Breast epithelium (tissue), 4 donors: ENCODE measurements around the gene CDH24. TPM values are rescaled to one million over a fixed set of nuclear protein-coding genes. Genes with fewer than 3 reads are reported as not detected.
A peak's percentile ranks its signal among the peaks of the same experiment; 100 is the strongest.

ENCODE experiments used
- DNase-seq, 2 donors: peaks; one replicate each; pipeline ENCODE4 v3.0.0-alpha.2; 2019; ENCODE audit warnings: low spot score in 2 of 2
- H3K27ac ChIP-seq, 2 donors: fragments of 200-600 bp; sonication (generic) in 1 of 2; one replicate each; pipeline ENCODE4 v1.5.1; 2016 to 2019; ENCODE audit warnings: mild to moderate bottlenecking in 1 of 2
- H3K27me3 ChIP-seq, 2 donors: fragments of 200-600 bp; sonication (generic) in 1 of 2; one replicate each; pipeline versions ENCODE4 v1.5.1 to v1.6.0; 2017 to 2019; ENCODE audit warnings: control low read depth in 1 of 2, mild to moderate bottlenecking in 1 of 2
- H3K36me3 ChIP-seq: fragments of 200-600 bp; one replicate; pipeline ENCODE4 v1.5.1; 2019
- H3K4me1 ChIP-seq, 2 donors: fragments of 200-600 bp; sonication (generic); one replicate each; pipeline ENCODE4 v1.5.1; 2016 to 2019; ENCODE audit warnings: control low read depth in 1 of 2
- H3K4me3 ChIP-seq, 3 donors: fragments of 200-600 bp; sonication (generic); 1 replicate in 2 of 3; 2 replicates in 1 of 3; pipeline ENCODE4 v1.5.1; 2016 to 2019; ENCODE audit warnings: mild to moderate bottlenecking in 3 of 3, moderate library complexity in 2 of 3
- H3K9me3 ChIP-seq, 2 donors: fragments of 200-600 bp; sonication (generic) in 1 of 2; one replicate each; pipeline ENCODE4 v1.5.1; 2016 to 2019; ENCODE audit warnings: control low read depth in 1 of 2
- CTCF ChIP-seq, 3 donors: fragments of 450-650 bp; IDR thresholded peaks; one replicate each; pipeline ENCODE4 v1.5.1; 2016 to 2017; ENCODE audit warnings: antibody characterized with exemption in 3 of 3, mild to moderate bottlenecking in 3 of 3, moderate library complexity in 3 of 3
- POLR2A ChIP-seq: fragments of 450-650 bp; IDR thresholded peaks from one replicate; pipeline ENCODE4 v1.6.1; 2016; ENCODE audit warnings: antibody characterized with exemption, mild to moderate bottlenecking, moderate library complexity
- POLR2AphosphoS5 ChIP-seq, 3 donors: sonication (generic); formaldehyde crosslinking; IDR thresholded peaks; one replicate each; pipeline ENCODE4 v1.6.1; 2017; ENCODE audit warnings: antibody characterized with exemption in 3 of 3
- intact Hi-C: fragments of 100-400 bp; cut with DNase I; formaldehyde crosslinking; loops from one replicate; pipeline ENCODE4 v1.15.1; 2023; ENCODE audit warnings: low total_unique reads
- total RNA-seq, 3 donors: library from RNA; depleted of rRNA; stranded (reverse); fragments of >200 nt; gene quantifications; one replicate each; pipeline ENCODE4 v1.1.0, GENCODE V29; 2016

CDH24 gene
- total RNA-seq, 3 donors from 2014 or later = 2.2 to 5.2 (median 3.2) TPM

DNA sequence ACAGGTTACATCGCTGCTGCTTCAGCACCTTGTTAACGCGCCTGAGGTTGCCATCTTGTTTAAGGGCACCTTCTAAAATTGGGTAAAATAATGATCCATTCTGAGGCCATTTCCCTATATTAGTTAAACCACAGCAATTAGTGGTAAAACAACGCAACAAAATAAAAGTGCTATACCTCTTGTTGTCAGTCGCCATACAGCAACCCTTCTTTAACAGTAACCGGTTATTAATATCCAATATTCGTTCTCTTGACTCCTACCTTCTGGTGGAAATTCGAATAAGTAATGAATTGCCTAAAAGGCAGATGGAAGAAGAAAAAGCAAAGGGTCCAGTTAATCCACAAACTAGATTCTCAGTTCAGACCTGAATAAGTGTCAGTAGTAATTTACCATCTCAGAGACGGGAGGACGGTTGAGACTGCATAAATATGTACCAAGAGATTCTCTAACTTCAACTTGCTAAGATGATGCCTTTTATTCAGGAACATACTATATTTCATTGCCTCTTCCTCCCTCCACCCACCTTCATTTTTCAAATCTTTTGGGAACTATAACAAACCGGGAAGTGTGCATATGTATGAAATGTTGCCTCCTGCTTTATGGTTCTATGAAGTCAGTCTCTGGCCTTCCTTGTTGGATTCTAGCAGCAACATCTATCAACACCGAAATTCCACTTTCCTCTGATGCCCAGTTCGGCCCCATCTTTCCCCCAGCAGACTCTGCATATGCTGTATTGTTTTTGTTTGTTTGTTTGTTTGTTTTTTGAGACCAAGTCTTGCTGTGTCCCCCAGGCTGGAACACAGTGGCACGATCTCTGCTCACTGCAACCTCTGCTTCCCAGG lies 21.8 kb downstream of the CDH24 start:
- Histone ChIP-seq H3K27ac (peak overlapping the region; percentile 88 to 96), H3K9me3 (no peaks in the 10 kb centered on the region), H3K36me3 (no peaks in the 10 kb centered on the region), H3K4me1 (peaks cover 5 to 6% of the 10 kb centered on the region in 2 donors), H3K4me3 (peak overlapping the region; percentile 71 to 81 (median 78)), H3K27me3 (no peaks in the 10 kb centered on the region)
- DNase-seq = no peak
- TF ChIP-seq POLR2AphosphoS5 (IDR thresholded peaks at IDR 0.05) (no peak), POLR2A (no peak), CTCF (IDR thresholded peaks at IDR 0.05) (peak in 1 of 3 donors; percentile 22)
- intact Hi-C loops = no loop called here

GRCh38 chr14:23034498-23035302 lies 22.6 kb downstream of the CDH24 start, which contains the start of gene PSMB5:
Gene PSMB5, minus strand, starts transcription at chr14:23034900. Its CDS starts 19 bp downstream, at chr14:23034881.
- H3K27ac ChIP-seq = peak within 1 kb of the TSS; percentile 88 to 96
- H3K4me3 ChIP-seq = peak within 1 kb of the TSS; percentile 71 to 81 (median 78)
- H3K4me1 ChIP-seq = peaks cover 5 to 6% of the 10 kb centered on the region in 2 donors
- H3K9me3 ChIP-seq = no peaks in the 10 kb centered on the region
- intact Hi-C loops = no loop called here
- peak; percentile 88 to 91 for DNase-seq
- no peaks in the 10 kb centered on the region for H3K27me3 ChIP-seq
- no peaks in the 10 kb centered on the region for H3K36me3 ChIP-seq
- TF ChIP-seq POLR2AphosphoS5 (IDR thresholded peaks at IDR 0.05) (peak; percentile 59 to 73 (median 61)), CTCF (IDR thresholded peaks at IDR 0.05) (no peak)

DNA sequence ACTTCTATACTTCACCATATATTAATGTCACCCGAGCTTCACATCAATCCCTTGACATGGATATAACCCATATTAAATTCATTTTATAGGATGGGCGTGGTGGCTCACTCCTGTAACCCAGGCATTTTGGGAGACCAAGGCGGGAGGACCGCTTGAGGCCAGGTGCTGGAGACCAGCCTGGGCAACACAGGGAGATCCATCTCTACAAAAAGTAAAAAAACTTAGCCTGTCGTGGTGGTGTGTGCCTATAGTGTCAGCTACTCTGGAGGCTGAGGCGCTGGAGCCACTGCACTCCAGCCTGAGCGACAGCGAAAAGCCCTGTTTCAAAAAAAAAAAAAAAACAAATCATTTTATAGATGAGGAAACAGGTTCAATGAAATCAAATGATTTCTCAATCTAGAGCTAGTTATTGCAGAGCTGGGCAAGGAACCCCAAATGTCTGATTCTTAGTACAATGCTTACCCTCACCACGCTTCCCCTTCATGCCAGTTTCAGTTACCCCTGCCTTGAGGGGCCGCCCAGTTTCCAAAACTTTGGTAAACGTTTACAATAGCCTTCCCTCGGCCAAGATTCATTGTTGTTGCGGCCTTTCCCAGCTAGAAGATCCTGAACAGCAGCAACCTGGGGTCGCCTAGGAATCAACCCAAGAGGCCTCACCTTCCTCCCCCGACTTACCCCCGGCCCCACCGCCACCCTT lies 23.4 kb downstream of the CDH24 start:
- no peak for DNase-seq
- peak overlapping the region; percentile 88 to 96 for H3K27ac ChIP-seq
- TF ChIP-seq CTCF (IDR thresholded peaks at IDR 0.05) (no peak), POLR2AphosphoS5 (IDR thresholded peaks at IDR 0.05) (no peak), POLR2A (no peak)
- H3K27me3 ChIP-seq = no peaks in the 10 kb centered on the region
- H3K36me3 ChIP-seq = no peaks in the 10 kb centered on the region
- no peaks in the 10 kb centered on the region for H3K9me3 ChIP-seq
- H3K4me1 ChIP-seq = peaks cover 5 to 6% of the 10 kb centered on the region in 2 donors
- H3K4me3 ChIP-seq = peak overlapping the region; percentile 71 to 81 (median 78)
- intact Hi-C loops = no loop called here

GRCh38 chr14:23033251-23033727 lies 24.0 kb downstream of the CDH24 start:
- intact Hi-C loops = no loop called here
- DNase-seq = no peak
- H3K4me3 ChIP-seq = peak overlapping the region in 2 of 3 donors; percentile 71 to 81
- no peaks in the 10 kb centered on the region for H3K27me3 ChIP-seq
- H3K27ac ChIP-seq = no peak overlapping the region
- no peak for TF ChIP-seq POLR2AphosphoS5 (IDR thresholded peaks at IDR 0.05)
- no peak for TF ChIP-seq POLR2A
- TF ChIP-seq CTCF (IDR thresholded peaks at IDR 0.05) = no peak
- H3K4me1 ChIP-seq = peaks cover 5 to 6% of the 10 kb centered on the region in 2 donors
- H3K9me3 ChIP-seq = no peaks in the 10 kb centered on the region
- no peaks in the 10 kb centered on the region for H3K36me3 ChIP-seq
